ENCODE results near the gene ARAP1.

DNA sequence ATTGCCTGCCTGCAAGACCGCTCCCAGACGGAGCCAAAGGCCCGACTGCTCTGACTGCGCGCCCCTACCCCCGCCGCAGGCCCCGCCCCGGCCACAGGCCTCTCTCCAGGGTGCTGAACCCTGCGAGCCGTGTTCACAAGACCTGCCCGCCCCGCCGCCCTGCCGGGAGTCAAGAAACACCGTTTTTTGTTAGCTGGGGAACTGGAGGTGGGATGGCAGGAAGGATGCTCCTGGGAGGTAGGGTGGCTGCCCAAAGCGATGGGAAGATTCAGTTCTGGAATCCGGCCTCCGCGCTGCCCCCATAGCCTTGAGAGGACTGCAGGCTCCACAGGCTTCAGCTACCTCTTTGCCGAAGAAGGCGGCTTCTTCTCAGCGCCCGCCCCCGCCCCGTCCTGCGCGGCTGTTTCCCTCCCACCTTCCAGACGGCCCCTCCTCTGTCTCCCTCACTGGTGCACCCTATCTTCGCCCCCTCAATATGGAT, 75.3 kb downstream of the ARAP1 start:
- TF ChIP-seq, protein P1, sequence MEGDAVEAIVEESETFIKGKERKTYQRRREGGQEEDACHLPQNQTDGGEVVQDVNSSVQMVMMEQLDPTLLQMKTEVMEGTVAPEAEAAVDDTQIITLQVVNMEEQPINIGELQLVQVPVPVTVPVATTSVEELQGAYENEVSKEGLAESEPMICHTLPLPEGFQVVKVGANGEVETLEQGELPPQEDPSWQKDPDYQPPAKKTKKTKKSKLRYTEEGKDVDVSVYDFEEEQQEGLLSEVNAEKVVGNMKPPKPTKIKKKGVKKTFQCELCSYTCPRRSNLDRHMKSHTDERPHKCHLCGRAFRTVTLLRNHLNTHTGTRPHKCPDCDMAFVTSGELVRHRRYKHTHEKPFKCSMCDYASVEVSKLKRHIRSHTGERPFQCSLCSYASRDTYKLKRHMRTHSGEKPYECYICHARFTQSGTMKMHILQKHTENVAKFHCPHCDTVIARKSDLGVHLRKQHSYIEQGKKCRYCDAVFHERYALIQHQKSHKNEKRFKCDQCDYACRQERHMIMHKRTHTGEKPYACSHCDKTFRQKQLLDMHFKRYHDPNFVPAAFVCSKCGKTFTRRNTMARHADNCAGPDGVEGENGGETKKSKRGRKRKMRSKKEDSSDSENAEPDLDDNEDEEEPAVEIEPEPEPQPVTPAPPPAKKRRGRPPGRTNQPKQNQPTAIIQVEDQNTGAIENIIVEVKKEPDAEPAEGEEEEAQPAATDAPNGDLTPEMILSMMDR (conservative IDR thresholded peaks at IDR 0.05 in 1 of 2, IDR thresholded peaks at IDR 0.05 in 1 of 2; ENCODE audit: low read depth in 1 of 2, low read length in 2 of 2), result no peak
- peak; percentile 46 for TF ChIP-seq EZH2 (IDR thresholded peaks at IDR 0.05; ENCODE audit: low read length, missing control alignments)
